HepG2 (cell line): Measurements from ENCODE around the gene PREX1. TPM values are rescaled to one million over a fixed set of nuclear protein-coding genes. Genes with fewer than 3 reads are reported as not detected.

Experiments
- HDAC2 ChIP-seq: sonication (generic); formaldehyde crosslinking; IDR thresholded peaks from 2 replicates; pipeline ENCODE4 v1.4.0; 2020; ENCODE audit warnings: missing genetic modification reagents
- JDP2 ChIP-seq: sonication (generic); formaldehyde crosslinking; IDR thresholded peaks from 2 replicates; pipeline ENCODE4 v1.8.1; 2022; ENCODE audit warnings: missing genetic modification reagents, borderline replicate concordance
- KDM5A ChIP-seq: fragments of 200-600 bp; sonication (generic); IDR thresholded peaks from 2 replicates; pipeline ENCODE4 v1.7.0; 2018; ENCODE audit warnings: antibody characterized with exemption, mild to moderate bottlenecking, low read length, borderline replicate concordance
- KDM5B ChIP-seq: sonication (generic); formaldehyde crosslinking; IDR thresholded peaks from 2 replicates; pipeline ENCODE4 v1.4.0; 2020; ENCODE audit warnings: missing genetic modification reagents, mild to moderate bottlenecking, borderline replicate concordance
- NFYC ChIP-seq: IDR thresholded peaks from 2 replicates; pipeline ENCODE4 v1.6.1; 2016; ENCODE audit warnings: missing genetic modification reagents, missing compliant biosample characterization
- PBX3 ChIP-seq: sonication (generic); formaldehyde crosslinking; IDR thresholded peaks from 2 replicates; pipeline ENCODE4 v1.8.1; 2023; ENCODE audit warnings: missing genetic modification reagents, inconsistent platforms, borderline replicate concordance
- RARA ChIP-seq: IDR thresholded peaks from 2 replicates; pipeline ENCODE4 v1.6.1; 2016; ENCODE audit warnings: missing genetic modification reagents, missing compliant biosample characterization
- SNAPC4 ChIP-seq: sonication (generic); formaldehyde crosslinking; IDR thresholded peaks from 2 replicates; pipeline ENCODE4 v1.4.0; 2020; ENCODE audit warnings: mild to moderate bottlenecking, missing genetic modification reagents
- ZFP90 ChIP-seq: sonication (generic); formaldehyde crosslinking; IDR thresholded peaks from 2 replicates; pipeline ENCODE4 v1.8.0; 2022; ENCODE audit warnings: missing genetic modification reagents, mild to moderate bottlenecking, inconsistent platforms, borderline replicate concordance
- ZMYM3 ChIP-seq: sonication (generic); formaldehyde crosslinking; IDR thresholded peaks from 2 replicates; pipeline ENCODE4 v1.5.1; 2020; ENCODE audit warnings: mild to moderate bottlenecking, missing genetic modification reagents
- ZNF484 ChIP-seq: sonication (generic); formaldehyde crosslinking; IDR thresholded peaks from 2 replicates; pipeline ENCODE4 v1.5.1; 2020; ENCODE audit warnings: mild to moderate bottlenecking, low read depth, missing genetic modification reagents, borderline replicate concordance
- ZNF773 ChIP-seq: sonication (generic); formaldehyde crosslinking; IDR thresholded peaks from 2 replicates; pipeline ENCODE4 v1.4.0; 2020; ENCODE audit warnings: missing genetic modification reagents, borderline replicate concordance
- polyA plus RNA-seq, 8 experiments: library from polyadenylated mRNA; depleted of rRNA in 3 of 8; stranded (reverse) in 7 of 8; unstranded in 1 of 8; fragments of >200 nt; fragmentation: Illumina TruSeq in 4 of 8; extraction: Trizol in 4 of 8; gene quantifications; 2 replicates each; pipeline versions ENCODE4 v1.2.1 to v1.2.3, GENCODE V29; 2011 to 2016; ENCODE audit warnings: low read depth in 4 of 8, missing spikeins in 1 of 8, mixed read lengths in 1 of 8; ENCODE audit not compliant: insufficient read depth in 1 of 8
- total RNA-seq, 5 experiments: library from RNA; depleted of rRNA; stranded (reverse); fragments of >200 nt; fragmentation: Illumina TruSeq; extraction: Trizol; gene quantifications; 2 replicates each; pipeline ENCODE4 v1.2.3, GENCODE V29; 2016; ENCODE audit warnings: low read depth in 1 of 5
- TF ChIP-seq, protein P1 (sequence below): sonication (generic); formaldehyde crosslinking; IDR thresholded peaks from 2 replicates; pipeline ENCODE4 v1.8.0; 2022; ENCODE audit warnings: mild to moderate bottlenecking, missing genetic modification reagents; ENCODE audit not compliant: insufficient replicate concordance
- TF ChIP-seq, protein P2 (sequence below): IDR thresholded peaks from 2 replicates; pipeline ENCODE4 v1.6.1; 2018; ENCODE audit warnings: missing genetic modification reagents, mild to moderate bottlenecking, missing compliant biosample characterization
- TF ChIP-seq, protein P3 (sequence below): sonication (generic); formaldehyde crosslinking; conservative IDR thresholded peaks from 2 replicates; pipeline ENCODE4 v1.8.0; 2022; ENCODE audit warnings: mild to moderate bottlenecking, moderate library complexity, missing genetic modification reagents
- TF ChIP-seq, protein P4 (sequence below): IDR thresholded peaks from 2 replicates; pipeline ENCODE4 v1.6.1; 2016; ENCODE audit warnings: missing genetic modification reagents, missing compliant biosample characterization

Gene PREX1
- total and polyA plus RNA-seq, 2 of the 13 experiments (the other 11 are each of a cell fraction or from before 2014, with no cell fraction given): 0.02 to 0.04 TPM

DNA sequence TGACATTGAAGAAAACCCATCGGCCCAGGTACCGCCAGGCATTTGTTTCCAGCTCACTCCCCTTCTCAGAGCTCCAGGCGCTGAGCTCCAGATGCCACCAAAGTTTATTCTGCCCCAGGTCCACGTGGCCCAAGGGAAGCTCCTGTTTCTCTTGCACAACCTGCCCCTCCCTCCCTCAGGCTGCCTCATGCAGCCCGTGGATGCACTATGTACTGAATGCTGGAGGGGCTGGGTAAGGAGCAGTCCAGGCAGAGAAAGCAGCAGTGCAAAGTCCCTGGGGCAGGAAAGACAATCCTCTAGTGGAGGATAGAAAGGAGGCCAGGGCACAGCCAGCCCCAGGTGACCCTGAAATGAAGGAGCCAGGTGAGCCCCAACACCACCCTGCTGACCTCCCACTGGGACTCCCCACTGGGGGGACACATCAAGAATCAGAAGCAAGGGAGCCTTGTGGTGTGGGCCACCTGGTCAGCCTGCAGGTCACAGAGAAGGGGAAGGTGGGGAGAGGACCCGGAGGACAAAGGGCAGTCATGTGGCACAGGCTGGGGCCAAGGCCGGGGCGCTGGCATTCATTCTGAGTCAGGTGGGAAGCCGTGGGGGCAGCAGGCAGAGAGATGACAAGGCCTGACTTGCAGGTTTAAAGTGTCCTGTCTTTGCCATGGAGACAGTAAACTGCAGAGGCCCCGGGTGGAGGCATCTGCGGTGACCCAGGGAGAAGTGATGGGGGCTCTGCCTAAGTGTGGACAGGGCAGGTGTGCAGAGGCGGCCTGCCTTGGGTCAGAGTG, 230.1 kb downstream of the PREX1 start (continued):
- TF ChIP-seq, protein P1, sequence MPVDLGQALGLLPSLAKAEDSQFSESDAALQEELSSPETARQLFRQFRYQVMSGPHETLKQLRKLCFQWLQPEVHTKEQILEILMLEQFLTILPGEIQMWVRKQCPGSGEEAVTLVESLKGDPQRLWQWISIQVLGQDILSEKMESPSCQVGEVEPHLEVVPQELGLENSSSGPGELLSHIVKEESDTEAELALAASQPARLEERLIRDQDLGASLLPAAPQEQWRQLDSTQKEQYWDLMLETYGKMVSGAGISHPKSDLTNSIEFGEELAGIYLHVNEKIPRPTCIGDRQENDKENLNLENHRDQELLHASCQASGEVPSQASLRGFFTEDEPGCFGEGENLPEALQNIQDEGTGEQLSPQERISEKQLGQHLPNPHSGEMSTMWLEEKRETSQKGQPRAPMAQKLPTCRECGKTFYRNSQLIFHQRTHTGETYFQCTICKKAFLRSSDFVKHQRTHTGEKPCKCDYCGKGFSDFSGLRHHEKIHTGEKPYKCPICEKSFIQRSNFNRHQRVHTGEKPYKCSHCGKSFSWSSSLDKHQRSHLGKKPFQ (CRISPR knock-in tag): peak; percentile 32
- TF ChIP-seq ZNF773 (no peak), KDM5B (CRISPR knock-in tag) (peak; percentile 21; the same call in 1 of the 2 replicates), ZNF484 (no peak), ZFP90 (no peak), RARA (no peak; the same call in 1 of the 2 replicates), KDM5A (no peak), NFYC (CRISPR knock-in tag) (no peak), ZMYM3 (peak; percentile 99), SNAPC4 (no peak), PBX3 (CRISPR knock-in tag) (no peak), JDP2 (no peak), HDAC2 (CRISPR knock-in tag) (peak; percentile 69)
- TF ChIP-seq, protein P2, sequence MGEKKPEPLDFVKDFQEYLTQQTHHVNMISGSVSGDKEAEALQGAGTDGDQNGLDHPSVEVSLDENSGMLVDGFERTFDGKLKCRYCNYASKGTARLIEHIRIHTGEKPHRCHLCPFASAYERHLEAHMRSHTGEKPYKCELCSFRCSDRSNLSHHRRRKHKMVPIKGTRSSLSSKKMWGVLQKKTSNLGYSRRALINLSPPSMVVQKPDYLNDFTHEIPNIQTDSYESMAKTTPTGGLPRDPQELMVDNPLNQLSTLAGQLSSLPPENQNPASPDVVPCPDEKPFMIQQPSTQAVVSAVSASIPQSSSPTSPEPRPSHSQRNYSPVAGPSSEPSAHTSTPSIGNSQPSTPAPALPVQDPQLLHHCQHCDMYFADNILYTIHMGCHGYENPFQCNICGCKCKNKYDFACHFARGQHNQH (CRISPR knock-in tag): peak; percentile 83
- TF ChIP-seq, protein P3, sequence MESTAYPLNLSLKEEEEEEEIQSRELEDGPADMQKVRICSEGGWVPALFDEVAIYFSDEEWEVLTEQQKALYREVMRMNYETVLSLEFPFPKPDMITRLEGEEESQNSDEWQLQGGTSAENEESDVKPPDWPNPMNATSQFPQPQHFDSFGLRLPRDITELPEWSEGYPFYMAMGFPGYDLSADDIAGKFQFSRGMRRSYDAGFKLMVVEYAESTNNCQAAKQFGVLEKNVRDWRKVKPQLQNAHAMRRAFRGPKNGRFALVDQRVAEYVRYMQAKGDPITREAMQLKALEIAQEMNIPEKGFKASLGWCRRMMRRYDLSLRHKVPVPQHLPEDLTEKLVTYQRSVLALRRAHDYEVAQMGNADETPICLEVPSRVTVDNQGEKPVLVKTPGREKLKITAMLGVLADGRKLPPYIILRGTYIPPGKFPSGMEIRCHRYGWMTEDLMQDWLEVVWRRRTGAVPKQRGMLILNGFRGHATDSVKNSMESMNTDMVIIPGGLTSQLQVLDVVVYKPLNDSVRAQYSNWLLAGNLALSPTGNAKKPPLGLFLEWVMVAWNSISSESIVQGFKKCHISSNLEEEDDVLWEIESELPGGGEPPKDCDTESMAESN (CRISPR knock-in tag): peak; percentile 60; the same call in 1 of the 2 replicates
- TF ChIP-seq, protein P4, sequence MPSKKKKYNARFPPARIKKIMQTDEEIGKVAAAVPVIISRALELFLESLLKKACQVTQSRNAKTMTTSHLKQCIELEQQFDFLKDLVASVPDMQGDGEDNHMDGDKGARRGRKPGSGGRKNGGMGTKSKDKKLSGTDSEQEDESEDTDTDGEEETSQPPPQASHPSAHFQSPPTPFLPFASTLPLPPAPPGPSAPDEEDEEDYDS (CRISPR knock-in tag): no peak
